Spleen (tissue), 7 donors: ENCODE measurements around the gene SACS.

ENCODE experiments used
- POLR2A ChIP-seq, 3 donors: fragments of 450-650 bp; IDR thresholded peaks; one replicate each; pipeline ENCODE4 v1.5.1; 2017; ENCODE audit warnings: antibody characterized with exemption in 3 of 3, mild to moderate bottlenecking in 1 of 3
- TF ChIP-seq, protein P1 (sequence below), 11 experiments: fragments of 200-600 bp in 7 of 11; fragments of 450-650 bp in 4 of 11; sonication (generic) in 4 of 11; IDR thresholded peaks in 8 of 11; conservative IDR thresholded peaks in 3 of 11; 1 replicate in 7 of 11; 2 replicates in 4 of 11; pipeline versions ENCODE4 v1.4.0 to v1.8.0; 2016 to 2021; ENCODE audit warnings: antibody characterized with exemption in 11 of 11, inconsistent platforms in 4 of 11, mild to moderate bottlenecking in 1 of 11
- donor health status: DM: no; HTN: no; CAD: no; lungs with moderate emphysema.
- donor health status: DM: no; HTN: no; CAD: no.
- donor health status: DM: no; HTN: no; CAD: no.

DNA sequence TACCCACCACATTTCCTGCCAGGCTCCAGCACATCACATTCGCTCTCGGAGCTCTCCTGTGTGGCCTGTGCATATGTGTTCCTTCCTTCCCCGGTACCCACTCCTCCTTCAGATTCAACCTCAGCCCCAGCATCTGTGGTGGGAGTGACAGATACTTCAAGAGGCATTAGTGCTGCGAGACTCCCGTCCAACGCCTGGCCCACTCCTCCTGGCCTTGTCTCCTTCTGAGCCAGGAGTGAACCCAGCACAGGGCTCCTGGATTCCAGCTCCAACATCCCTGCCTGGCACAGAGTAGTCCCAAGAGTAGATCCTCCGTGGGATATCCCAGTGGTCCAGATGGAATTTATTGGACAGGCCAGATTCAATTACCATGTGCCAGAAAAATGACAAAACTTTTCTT lies 55.9 kb downstream of the SACS start:
- TF ChIP-seq, protein P1, sequence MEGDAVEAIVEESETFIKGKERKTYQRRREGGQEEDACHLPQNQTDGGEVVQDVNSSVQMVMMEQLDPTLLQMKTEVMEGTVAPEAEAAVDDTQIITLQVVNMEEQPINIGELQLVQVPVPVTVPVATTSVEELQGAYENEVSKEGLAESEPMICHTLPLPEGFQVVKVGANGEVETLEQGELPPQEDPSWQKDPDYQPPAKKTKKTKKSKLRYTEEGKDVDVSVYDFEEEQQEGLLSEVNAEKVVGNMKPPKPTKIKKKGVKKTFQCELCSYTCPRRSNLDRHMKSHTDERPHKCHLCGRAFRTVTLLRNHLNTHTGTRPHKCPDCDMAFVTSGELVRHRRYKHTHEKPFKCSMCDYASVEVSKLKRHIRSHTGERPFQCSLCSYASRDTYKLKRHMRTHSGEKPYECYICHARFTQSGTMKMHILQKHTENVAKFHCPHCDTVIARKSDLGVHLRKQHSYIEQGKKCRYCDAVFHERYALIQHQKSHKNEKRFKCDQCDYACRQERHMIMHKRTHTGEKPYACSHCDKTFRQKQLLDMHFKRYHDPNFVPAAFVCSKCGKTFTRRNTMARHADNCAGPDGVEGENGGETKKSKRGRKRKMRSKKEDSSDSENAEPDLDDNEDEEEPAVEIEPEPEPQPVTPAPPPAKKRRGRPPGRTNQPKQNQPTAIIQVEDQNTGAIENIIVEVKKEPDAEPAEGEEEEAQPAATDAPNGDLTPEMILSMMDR (IDR thresholded peaks at IDR 0.05 in 8 of 11, conservative IDR thresholded peaks at IDR 0.05 in 3 of 11): no peak
- no peak for TF ChIP-seq POLR2A (IDR thresholded peaks at IDR 0.05)
